H1 (cell line): ENCODE data around the gene GCLC. TPM values are rescaled to one million over a fixed set of nuclear protein-coding genes. Genes with fewer than 3 reads are reported as not detected.
"Not testable (repeated sequence)": the region's sequence is repeated elsewhere in the genome, so short reads cannot be mapped to it uniquely, and the experiment has no call there.

Source experiments
- CTCF ChIA-PET: fragments of 300-600 bp; sonication (Branson Sonifier 250); formaldehyde crosslinking; loops from one replicate; lab custom pipeline; 2021; ENCODE audit not compliant: partially characterized antibody; lab: Charles Lee
- POLR2A ChIA-PET: fragments of 300-600 bp; sonication (Branson Sonifier 250); formaldehyde crosslinking; loops from one replicate; lab custom pipeline; 2021; ENCODE audit warnings: inconsistent platforms; ENCODE audit not compliant: partially characterized antibody; lab: Charles Lee
- DNase-seq, 2 experiments: peaks; one replicate each; pipeline versions ENCODE4 v3.0.0 to v3.0.0-alpha.2; 2010 to 2022; ENCODE audit warnings: low spot score in 2 of 2, low read depth in 1 of 2, mixed read lengths in 1 of 2
- FAIRE-seq: peaks from 2 replicates; lab custom pipeline; 2011; peaks lifted over from hg19 to GRCh38; lab: Jason Lieb, UNC
- H2AFZ ChIP-seq: 2 replicates; pipeline ENCODE4 v1.8.1; 2012; ENCODE audit warnings: low read length, inconsistent platforms
- H2AK5ac ChIP-seq: 2 replicates; pipeline ENCODE4 v1.6.1; 2013; ENCODE audit warnings: low read depth, low read length
- H2BK120ac ChIP-seq: replicated peaks from 2 replicates; pipeline ENCODE3; 2013; ENCODE audit warnings: low read depth, low read length, inconsistent platforms
- H2BK12ac ChIP-seq: 2 replicates; pipeline ENCODE4 v1.6.1; 2013; ENCODE audit warnings: low read depth, low read length
- H2BK15ac ChIP-seq: 2 replicates; pipeline ENCODE4 v1.6.1; 2013; ENCODE audit warnings: low read length
- H2BK20ac ChIP-seq: 2 replicates; pipeline ENCODE4 v1.6.1; 2013; ENCODE audit warnings: low read length
- H2BK5ac ChIP-seq: 2 replicates; pipeline ENCODE4 v1.6.1; 2013; ENCODE audit warnings: low read depth, low read length
- H3K14ac ChIP-seq: 2 replicates; pipeline ENCODE4 v1.6.1; 2013; ENCODE audit warnings: inconsistent platforms; ENCODE audit not compliant: insufficient read length
- H3K18ac ChIP-seq: 2 replicates; pipeline ENCODE4 v1.6.1; 2013; ENCODE audit warnings: low read length; ENCODE audit errors: extremely low read depth
- H3K23ac ChIP-seq: 2 replicates; pipeline ENCODE4 v1.6.1; 2013; ENCODE audit warnings: inconsistent platforms; ENCODE audit not compliant: insufficient read length
- H3K23me2 ChIP-seq: 2 replicates; pipeline ENCODE4 v1.6.1; 2013; ENCODE audit warnings: low read depth, low read length
- H3K27ac ChIP-seq: 2 replicates; pipeline ENCODE4 v1.6.1; 2011; ENCODE audit warnings: low read depth, low read length, inconsistent platforms
- H3K27me3 ChIP-seq, 4 experiments: replicated peaks in 1 of 4; 1 replicate in 1 of 4; 2 replicates in 3 of 4; pipeline versions ENCODE4 v1.6.1 to v1.8.1; 2011 to 2013; ENCODE audit warnings: low read length in 3 of 4, mild to moderate bottlenecking in 3 of 4, inconsistent platforms in 2 of 4, mixed read lengths in 2 of 4, moderate library complexity in 1 of 4; ENCODE audit not compliant: control insufficient read depth in 3 of 4, insufficient read depth in 3 of 4; ENCODE audit errors: extremely low read depth in 1 of 4
- H3K36me3 ChIP-seq, 4 experiments: 2 replicates each; pipeline versions ENCODE4 v1.6.1 to v1.8.1; 2011 to 2013; ENCODE audit warnings: mild to moderate bottlenecking in 4 of 4, low read length in 3 of 4, moderate library complexity in 2 of 4, control low read depth in 1 of 4, inconsistent platforms in 1 of 4; ENCODE audit not compliant: insufficient read depth in 4 of 4, control insufficient read depth in 2 of 4
- H3K4ac ChIP-seq: replicated peaks from 2 replicates; pipeline ENCODE3; 2013; ENCODE audit warnings: low read length, low read depth, mixed read lengths, inconsistent platforms; ENCODE audit not compliant: insufficient read length
- H3K4me1 ChIP-seq, 4 experiments: replicated peaks in 1 of 4; 1 replicate in 1 of 4; 2 replicates in 3 of 4; pipeline versions ENCODE4 v1.6.1 to v1.8.1; 2011 to 2013; ENCODE audit warnings: low read length in 3 of 4, inconsistent platforms in 2 of 4, mixed read lengths in 1 of 4; ENCODE audit not compliant: insufficient read depth in 4 of 4, control insufficient read depth in 3 of 4
- H3K4me2 ChIP-seq, 2 experiments: 2 replicates each; pipeline versions ENCODE4 v1.6.1 to v1.8.1; 2011 to 2013; ENCODE audit warnings: low read depth in 2 of 2, low read length in 2 of 2, control low read depth in 1 of 2, inconsistent platforms in 1 of 2, mild to moderate bottlenecking in 1 of 2; ENCODE audit not compliant: insufficient read depth in 1 of 2
- H3K4me3 ChIP-seq, 4 experiments: fragments of 200-600, 300-600 bp in 1 of 4; sonication (generic), shearing (Covaris generic), sonication (Bioruptor Twin) in 1 of 4; 2 replicates each; pipeline versions ENCODE4 v1.5.1 to v1.8.1; 2011 to 2016; ENCODE audit warnings: low read length in 4 of 4, low read depth in 3 of 4, control low read depth in 2 of 4, inconsistent platforms in 2 of 4, mild to moderate bottlenecking in 2 of 4, mixed read lengths in 1 of 4, moderate library complexity in 1 of 4; ENCODE audit not compliant: insufficient read depth in 2 of 4; ENCODE audit errors: extremely low read depth in 1 of 4
- H3K56ac ChIP-seq: replicated peaks from 2 replicates; pipeline ENCODE3; 2013; ENCODE audit warnings: low read depth, mild to moderate bottlenecking, mixed read lengths, low read length, inconsistent platforms; ENCODE audit not compliant: insufficient read length
- H3K79me1 ChIP-seq: 2 replicates; pipeline ENCODE4 v1.6.1; 2013; ENCODE audit warnings: low read depth, low read length, control low read depth
- H3K79me2 ChIP-seq, 2 experiments: 2 replicates each; pipeline versions ENCODE4 v1.6.1 to v1.8.1; 2012 to 2013; ENCODE audit warnings: low read length in 2 of 2, mild to moderate bottlenecking in 2 of 2, inconsistent platforms in 1 of 2; ENCODE audit not compliant: insufficient read depth in 2 of 2, control insufficient read depth in 1 of 2
- H3K9ac ChIP-seq, 4 experiments: replicated peaks in 1 of 4; 1 replicate in 1 of 4; 2 replicates in 3 of 4; pipeline versions ENCODE4 v1.6.1 to v1.8.1; 2011 to 2013; ENCODE audit warnings: low read depth in 3 of 4, low read length in 3 of 4, control low read depth in 2 of 4, mild to moderate bottlenecking in 2 of 4, moderate library complexity in 2 of 4, inconsistent platforms in 1 of 4; ENCODE audit errors: extremely low read depth in 1 of 4
- H3K9me3 ChIP-seq, 2 experiments: 2 replicates each; pipeline versions ENCODE4 v1.6.1 to v1.8.1; 2012 to 2013; ENCODE audit warnings: mild to moderate bottlenecking in 2 of 2, moderate library complexity in 2 of 2, control low read depth in 1 of 2, inconsistent platforms in 1 of 2, low read depth in 1 of 2, low read length in 1 of 2, mixed read lengths in 1 of 2; ENCODE audit not compliant: insufficient read depth in 2 of 2
- H4K20me1 ChIP-seq, 2 experiments: replicated peaks in 1 of 2; 2 replicates each; pipeline versions ENCODE3 to v1.8.1; 2011 to 2013; ENCODE audit warnings: inconsistent platforms in 2 of 2, low read length in 2 of 2, mild to moderate bottlenecking in 1 of 2; ENCODE audit not compliant: insufficient read depth in 2 of 2, control insufficient read depth in 1 of 2
- H4K5ac ChIP-seq: 2 replicates; pipeline ENCODE4 v1.6.1; 2013; ENCODE audit warnings: low read length, low read depth, mixed read lengths, inconsistent platforms; ENCODE audit not compliant: insufficient read length
- H4K8ac ChIP-seq: 2 replicates; pipeline ENCODE4 v1.8.0; 2013; ENCODE audit warnings: mild to moderate bottlenecking, moderate library complexity, low read length, inconsistent platforms; ENCODE audit not compliant: insufficient read depth; ENCODE audit errors: extremely low read depth
- H4K91ac ChIP-seq: replicated peaks from 2 replicates; pipeline ENCODE3; 2013; ENCODE audit warnings: low read length, mixed read lengths, inconsistent platforms; ENCODE audit not compliant: insufficient read length
- WGBS, 2 experiments: shearing (Covaris generic) in 1 of 2; methylation state at CpG; one replicate each; pipeline versions ENCODE4 v1.1.6 to v1.1.7; 2013 to 2015; ENCODE audit warnings: low lambda C conversion rate in 2 of 2, mixed read lengths in 2 of 2, inconsistent platforms in 1 of 2, low coverage in 1 of 2, missing lambda C conversion rate in 1 of 2; ENCODE audit not compliant: insufficient replicate concordance in 2 of 2, insufficient coverage in 1 of 2, insufficient read length in 1 of 2; ENCODE audit errors: extremely low coverage in 1 of 2, missing lambda C conversion rate in 1 of 2; 5-methylcytosine and 5-hydroxymethylcytosine counted together
- polyA plus RNA-seq, 7 experiments: library from polyadenylated mRNA; depleted of rRNA in 3 of 7; stranded (reverse) in 5 of 7; unstranded in 2 of 7; fragments of >200 nt in 5 of 7; fragments of 200-250 nt in 2 of 7; gene quantifications; 1 replicate in 5 of 7; 2 replicates in 1 of 7; 4 replicates in 1 of 7; pipeline versions ENCODE4 v1.2.1 to v1.2.3, GENCODE V29; 2011 to 2013; ENCODE audit warnings: missing spikeins in 2 of 7, mixed read lengths in 2 of 7
- total RNA-seq: library from RNA; stranded (reverse); fragmentation: NEBNext Ultra II Directional; extraction: Animal tissue kit (Norgen Biotek cat#: 25700); gene quantifications from 2 replicates; pipeline ENCODE4 v1.2.1, GENCODE V29; 2021

The GCLC gene
- total and polyA plus RNA-seq, 2 of the 8 experiments (the other 6 are each of a cell fraction or from before 2014, with no cell fraction given), result 15.8 to 54.0 TPM

DNA sequence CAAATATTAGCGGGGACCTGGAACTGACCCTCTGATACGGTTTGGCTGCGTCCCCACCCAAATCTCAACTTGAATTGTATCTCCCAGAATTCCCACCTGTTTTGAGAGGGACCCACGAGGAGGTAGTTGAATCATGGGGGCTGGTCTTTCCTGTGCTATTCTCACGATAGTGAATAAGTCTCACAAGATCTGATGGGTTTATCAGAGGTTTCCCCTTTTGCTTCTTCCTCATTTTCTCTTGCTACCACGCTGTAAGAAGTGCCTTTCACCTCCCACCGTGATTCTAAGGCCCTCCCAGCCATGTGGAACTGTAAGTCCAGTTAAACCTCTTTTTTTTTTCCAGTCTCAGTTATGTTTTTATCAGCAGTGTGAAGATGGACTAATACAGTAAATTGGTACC lies 6.8 kb upstream of the GCLC start:
- H2BK15ac ChIP-seq, POLR2A ChIA-PET, DNase-seq, H2AK5ac ChIP-seq, H3K79me2 ChIP-seq, H2BK12ac ChIP-seq, H3K4me1 ChIP-seq, H3K18ac ChIP-seq, H3K23ac ChIP-seq, H3K4me3 ChIP-seq, H4K91ac ChIP-seq, CTCF ChIA-PET, H4K20me1 ChIP-seq, H2BK5ac ChIP-seq, H3K36me3 ChIP-seq, H2AFZ ChIP-seq, H3K4me2 ChIP-seq, H3K4ac ChIP-seq, H3K27me3 ChIP-seq, H2BK120ac ChIP-seq, H3K27ac ChIP-seq, H3K14ac ChIP-seq, H3K9ac ChIP-seq, H4K5ac ChIP-seq, H3K79me1 ChIP-seq, FAIRE-seq, H2BK20ac ChIP-seq, H3K9me3 ChIP-seq, H4K8ac ChIP-seq, H3K56ac ChIP-seq: not testable (repeated sequence)
- H3K23me2 ChIP-seq, result peaks cover 13% of the 10 kb centered on the region
- 93% methylated on average over 7 of the region's 7 CpGs; no CpG with 5 or more reads in 1 of the 2 experiments for WGBS, 2 experiments
